ENCODE data around the gene RBM39.

DNA sequence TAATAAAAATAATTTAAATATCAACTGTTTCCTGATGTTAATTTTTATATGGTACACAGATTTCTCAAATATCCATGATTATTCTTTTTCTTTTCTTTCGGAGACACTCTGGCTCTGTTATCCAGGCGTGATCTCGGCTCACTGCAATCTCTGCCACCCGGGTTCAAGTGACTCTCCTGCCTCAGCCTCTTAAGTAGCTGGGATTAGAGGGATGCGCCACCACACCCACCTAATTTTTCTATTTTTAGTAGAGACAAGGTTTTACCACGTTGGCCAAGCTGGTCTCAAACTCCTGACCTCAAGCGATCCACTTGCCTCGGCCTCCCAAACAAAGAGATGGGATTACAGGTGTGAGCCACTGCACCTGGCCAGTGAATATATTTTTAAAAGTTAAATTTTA lies 22.3 kb downstream of the RBM39 start:
- TF ChIP-seq POLR2A (IDR thresholded peaks at IDR 0.05), result no peak
- TF ChIP-seq, protein P1, sequence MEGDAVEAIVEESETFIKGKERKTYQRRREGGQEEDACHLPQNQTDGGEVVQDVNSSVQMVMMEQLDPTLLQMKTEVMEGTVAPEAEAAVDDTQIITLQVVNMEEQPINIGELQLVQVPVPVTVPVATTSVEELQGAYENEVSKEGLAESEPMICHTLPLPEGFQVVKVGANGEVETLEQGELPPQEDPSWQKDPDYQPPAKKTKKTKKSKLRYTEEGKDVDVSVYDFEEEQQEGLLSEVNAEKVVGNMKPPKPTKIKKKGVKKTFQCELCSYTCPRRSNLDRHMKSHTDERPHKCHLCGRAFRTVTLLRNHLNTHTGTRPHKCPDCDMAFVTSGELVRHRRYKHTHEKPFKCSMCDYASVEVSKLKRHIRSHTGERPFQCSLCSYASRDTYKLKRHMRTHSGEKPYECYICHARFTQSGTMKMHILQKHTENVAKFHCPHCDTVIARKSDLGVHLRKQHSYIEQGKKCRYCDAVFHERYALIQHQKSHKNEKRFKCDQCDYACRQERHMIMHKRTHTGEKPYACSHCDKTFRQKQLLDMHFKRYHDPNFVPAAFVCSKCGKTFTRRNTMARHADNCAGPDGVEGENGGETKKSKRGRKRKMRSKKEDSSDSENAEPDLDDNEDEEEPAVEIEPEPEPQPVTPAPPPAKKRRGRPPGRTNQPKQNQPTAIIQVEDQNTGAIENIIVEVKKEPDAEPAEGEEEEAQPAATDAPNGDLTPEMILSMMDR (IDR thresholded peaks at IDR 0.05), result no peak
